ENCODE results near the gene ID4. TPM values are rescaled to one million over a fixed set of nuclear protein-coding genes. Genes with fewer than 3 reads are reported as not detected.

The ID4 gene
- polyA plus RNA-seq, 1 experiment = 2.2 TPM

- H3K36me3 ChIP-seq (ENCODE audit: control insufficient read depth, insufficient read depth, low read length) = no peaks in the 10 kb centered on the region
- H3K27me3 ChIP-seq (ENCODE audit: control insufficient read depth, insufficient read depth, low read length) = peaks cover 5% of the 10 kb centered on the region
- TF ChIP-seq CTCF (IDR thresholded peaks at IDR 0.05; ENCODE audit: insufficient read depth, low read depth, low read length) = peak; percentile 12; the same call in 1 of the 2 replicates
- CTCF ChIA-PET = no interaction called here
- DNase-seq (ENCODE audit: low read depth) = no peak
- POLR2A ChIA-PET = no interaction called here
- no peak overlapping the region for H3K4me3 ChIP-seq (ENCODE audit: low read depth, low read length)
Observed at GRCh38 chr6:19873031-19873430, 35.9 kb downstream of the ID4 start.

- Histone ChIP-seq H3K36me3 (ENCODE audit: control insufficient read depth, insufficient read depth, low read length) (no peaks in the 10 kb centered on the region), H3K27me3 (ENCODE audit: control insufficient read depth, insufficient read depth, low read length) (no peaks in the 10 kb centered on the region; the same call in 1 of the 2 replicates), H3K4me3 (ENCODE audit: low read depth, low read length) (no peak overlapping the region)
- CTCF ChIA-PET = no interaction called here
- POLR2A ChIA-PET = no interaction called here
- TF ChIP-seq CTCF (IDR thresholded peaks at IDR 0.05; ENCODE audit: insufficient read depth, low read depth, low read length) = no peak
- DNase-seq (ENCODE audit: low read depth) = no peak
Observed at GRCh38 chr6:19876672-19877071, 39.5 kb downstream of the ID4 start.

GRCh38 chr6:19879663-19880062 is 42.5 kb downstream of the ID4 start:
- no peak for TF ChIP-seq CTCF (IDR thresholded peaks at IDR 0.05; ENCODE audit: insufficient read depth, low read depth, low read length)
- ChIA-PET POLR2A (no interaction called here), CTCF (interaction anchor here (0.8 kb wide), 1 partner anchor 28 kb away, joined by 3 read pairs; no protein-coding TSS in a partner anchor)
- H3K36me3 ChIP-seq (ENCODE audit: control insufficient read depth, insufficient read depth, low read length) = no peaks in the 10 kb centered on the region
- no peak overlapping the region for H3K4me3 ChIP-seq (ENCODE audit: low read depth, low read length)
- DNase-seq (ENCODE audit: low read depth) = no peak
- H3K27me3 ChIP-seq (ENCODE audit: control insufficient read depth, insufficient read depth, low read length) = no peaks in the 10 kb centered on the region; the same call in 1 of the 2 replicates

- ChIA-PET POLR2A (no interaction called here), CTCF (interaction anchor here (0.8 kb wide), 1 partner anchor 29 kb away, joined by 3 read pairs; no protein-coding TSS in a partner anchor)
- TF ChIP-seq CTCF (IDR thresholded peaks at IDR 0.05; ENCODE audit: insufficient read depth, low read depth, low read length) = no peak
- DNase-seq (ENCODE audit: low read depth) = no peak
- no peaks in the 10 kb centered on the region for H3K36me3 ChIP-seq (ENCODE audit: control insufficient read depth, insufficient read depth, low read length)
- no peaks in the 10 kb centered on the region; the same call in 1 of the 2 replicates for H3K27me3 ChIP-seq (ENCODE audit: control insufficient read depth, insufficient read depth, low read length)
- no peak overlapping the region for H3K4me3 ChIP-seq (ENCODE audit: low read depth, low read length)
Observed at GRCh38 chr6:19880066-19880465, 42.9 kb downstream of the ID4 start.

GRCh38 chr6:19891451-19891850 is 54.3 kb downstream of the ID4 start:
- H3K4me3 ChIP-seq (ENCODE audit: low read depth, low read length) = no peak overlapping the region
- no peak for DNase-seq (ENCODE audit: low read depth)
- ChIA-PET POLR2A (no interaction called here), CTCF (no interaction called here)
- H3K27me3 ChIP-seq (ENCODE audit: control insufficient read depth, insufficient read depth, low read length) = no peaks in the 10 kb centered on the region
- H3K36me3 ChIP-seq (ENCODE audit: control insufficient read depth, insufficient read depth, low read length) = no peaks in the 10 kb centered on the region
- no peak for TF ChIP-seq CTCF (IDR thresholded peaks at IDR 0.05; ENCODE audit: insufficient read depth, low read depth, low read length)
